Measurements from ENCODE around the gene PTPN1.

Gene PTPN1

GRCh38 chr20:50574108-50574507 is 63.9 kb downstream of the PTPN1 start:
- no peak for DNase-seq

- DNase-seq: no peak
These were observed 64.4 kb downstream of the PTPN1 start for GRCh38 chr20:50574586-50574985.

GRCh38 chr20:50575865-50576720 is 65.9 kb downstream of the PTPN1 start:
- DNase-seq: peak in 37 of 58 donors; percentile 8 to 75 (median 37)

- DNase-seq: peak in 7 of 58 donors; percentile 10 to 50 (median 34)
These were observed 67.2 kb downstream of the PTPN1 start for GRCh38 chr20:50577175-50578018.

GRCh38 chr20:50578061-50578777 is 68.0 kb downstream of the PTPN1 start:
- DNase-seq: no peak

- no peak for DNase-seq
These were observed 68.6 kb downstream of the PTPN1 start for GRCh38 chr20:50578778-50579165.

- no peak for DNase-seq
These were observed 69.3 kb downstream of the PTPN1 start for GRCh38 chr20:50579511-50579910.

- peak in 38 of 58 donors; percentile 10 to 75 (median 32) for DNase-seq
These were observed 70.0 kb downstream of the PTPN1 start for GRCh38 chr20:50580016-50580747.

- no peak for DNase-seq
These were observed 70.8 kb downstream of the PTPN1 start for GRCh38 chr20:50580842-50581544.

- DNase-seq: no peak
These were observed 71.9 kb downstream of the PTPN1 start for GRCh38 chr20:50582092-50582491.

GRCh38 chr20:50582591-50583234 is 72.5 kb downstream of the PTPN1 start:
- DNase-seq: no peak

- DNase-seq: no peak
These were observed 73.4 kb downstream of the PTPN1 start for GRCh38 chr20:50583442-50584150.

- DNase-seq: no peak
These were observed 74.5 kb downstream of the PTPN1 start for GRCh38 chr20:50584687-50585086.

- DNase-seq: no peak
These were observed 75.0 kb downstream of the PTPN1 start for GRCh38 chr20:50585214-50585613.

GRCh38 chr20:50585678-50586077 is 75.5 kb downstream of the PTPN1 start:
- no peak for DNase-seq

GRCh38 chr20:50586531-50587232 is 76.5 kb downstream of the PTPN1 start:
- DNase-seq: no peak

GRCh38 chr20:50587291-50587961 is 77.2 kb downstream of the PTPN1 start:
- no peak for DNase-seq
